Hematopoietic multipotent progenitor cell treated with erythropoietin and hydrocortisone succinate and interleukin-3 and kit ligand, for 8 days (in vitro differentiated cells): Measurements from ENCODE around the gene FBXL13.
A peak's percentile ranks its signal among the peaks of the same experiment; 100 is the strongest.
"Not testable (repeated sequence)": the region's sequence is repeated elsewhere in the genome, so short reads cannot be mapped to it uniquely, and the experiment has no call there.

ENCODE experiments used
- DNase-seq: peaks from one replicate; pipeline ENCODE4 v3.0.0-alpha.2; 2015

The FBXL13 gene

DNA sequence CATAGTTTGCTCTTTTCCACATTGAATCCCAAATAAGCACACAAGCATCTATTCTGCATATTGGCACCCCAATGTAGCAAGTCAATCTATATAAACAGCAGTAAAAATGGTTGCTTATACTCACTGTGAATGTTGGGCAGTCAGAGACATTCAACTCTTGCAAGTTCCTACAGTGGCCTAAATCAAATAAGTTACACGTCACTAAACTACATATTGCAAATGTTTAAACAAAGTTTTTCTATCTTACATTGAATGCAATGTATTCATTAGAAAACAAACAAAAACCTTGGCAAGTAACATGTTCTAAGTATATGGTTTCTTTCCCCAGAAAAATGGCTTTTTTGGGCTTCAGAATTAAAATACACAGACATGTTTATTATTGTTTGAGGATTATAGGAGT, 142.8 kb downstream of the FBXL13 start:
- no peak for DNase-seq

DNA sequence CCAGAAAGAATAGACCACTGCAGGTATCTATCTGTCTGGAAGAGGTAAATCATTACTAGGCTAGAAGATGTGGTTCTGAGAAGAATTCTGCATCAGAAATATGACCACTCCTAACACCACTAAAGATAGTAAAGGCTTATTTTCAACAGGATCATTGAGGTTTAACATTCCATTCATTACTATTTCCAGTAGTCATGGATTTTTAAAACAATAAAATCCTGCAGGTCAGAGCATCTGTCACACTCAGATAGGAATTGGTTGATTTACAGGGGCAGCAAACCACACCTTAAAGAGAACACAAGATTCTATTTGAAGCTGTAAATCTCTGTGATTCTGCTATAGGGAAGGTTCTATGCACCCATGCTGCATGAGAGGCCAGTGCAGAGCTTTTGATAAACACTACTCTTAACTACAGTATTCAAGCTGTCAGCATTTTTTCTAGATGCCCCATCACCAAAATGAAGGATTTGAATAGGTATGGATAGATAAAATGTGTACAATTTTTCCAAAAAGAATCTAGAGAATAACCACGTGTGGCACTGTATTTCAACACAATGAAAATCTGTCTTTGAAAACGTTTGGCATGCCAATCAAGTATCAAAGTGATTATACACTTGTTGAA, 147.2 kb downstream of the FBXL13 start:
- no peak for DNase-seq

DNA sequence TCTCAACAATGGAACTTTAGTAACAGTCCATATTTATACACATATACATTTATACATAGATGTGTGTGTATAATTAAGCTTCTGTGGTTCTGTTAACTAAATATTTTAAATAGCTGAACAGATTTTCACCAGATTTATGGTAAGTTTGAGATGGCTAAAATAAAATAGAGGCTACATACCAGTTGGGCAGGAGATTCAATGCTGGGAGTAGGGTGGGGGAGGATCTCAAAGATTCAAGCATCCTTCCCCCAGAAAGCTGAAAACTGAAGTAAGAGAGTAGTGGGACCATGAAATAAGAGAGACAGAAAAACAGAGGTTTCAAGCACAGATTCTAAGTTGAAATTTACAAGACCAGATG, 147.8 kb downstream of the FBXL13 start:
- DNase-seq = no peak

DNA sequence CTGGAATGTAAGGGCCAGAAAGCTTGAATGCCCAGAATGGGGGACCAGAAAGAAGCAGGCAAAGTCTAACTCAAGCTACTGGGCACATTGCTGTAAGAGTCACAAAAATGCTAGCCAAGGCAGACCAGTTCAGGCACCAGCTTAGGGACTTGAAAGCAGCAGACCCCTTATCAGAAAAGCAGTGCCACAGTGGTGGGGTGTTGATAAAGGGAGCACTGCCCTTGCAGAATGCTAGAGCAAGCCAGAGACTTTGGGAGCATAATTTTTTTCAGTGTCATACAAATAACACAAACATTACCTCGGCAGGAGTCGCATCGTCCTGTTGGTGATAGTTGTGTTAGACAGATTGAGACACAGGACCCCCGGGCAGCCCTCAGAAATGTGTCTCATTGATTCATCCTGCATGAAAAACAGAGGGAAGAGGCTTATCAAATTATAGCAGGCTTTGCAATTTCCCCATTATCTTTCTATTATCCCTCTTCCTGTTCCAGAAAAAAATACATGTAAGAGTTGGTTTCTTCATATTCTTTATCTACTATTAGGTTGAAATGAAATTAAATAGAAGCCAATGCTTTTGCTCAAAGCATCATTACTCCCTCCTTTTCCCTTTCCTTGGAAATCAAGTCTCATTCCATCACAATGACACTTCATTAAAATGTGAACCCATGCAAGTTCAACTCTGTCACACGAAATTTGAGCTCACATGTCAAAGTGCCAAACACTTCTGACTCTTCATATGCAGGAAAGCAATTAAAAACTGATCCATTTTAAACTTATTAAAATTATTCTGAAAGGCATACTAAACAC, 148.4 kb downstream of the FBXL13 start:
- DNase-seq = peak; percentile 97

DNA sequence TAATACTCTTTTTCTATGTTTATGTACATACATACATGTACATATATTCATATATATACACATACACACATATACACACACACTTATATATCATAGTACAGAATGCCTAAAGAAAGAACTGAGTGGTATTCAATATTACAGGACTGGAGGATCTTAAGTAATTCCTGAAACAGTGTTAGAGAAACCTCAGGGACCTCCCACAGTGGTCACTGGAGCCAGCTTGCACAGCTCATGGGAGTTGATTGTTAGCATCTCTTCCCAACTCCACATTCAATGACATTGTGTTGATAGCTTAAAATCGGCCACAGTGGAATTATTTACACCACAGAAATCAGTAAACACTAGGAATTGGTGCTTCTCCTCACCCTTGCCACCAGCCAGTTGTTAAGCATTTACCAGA, 155.8 kb downstream of the FBXL13 start:
- no peak for DNase-seq

DNA sequence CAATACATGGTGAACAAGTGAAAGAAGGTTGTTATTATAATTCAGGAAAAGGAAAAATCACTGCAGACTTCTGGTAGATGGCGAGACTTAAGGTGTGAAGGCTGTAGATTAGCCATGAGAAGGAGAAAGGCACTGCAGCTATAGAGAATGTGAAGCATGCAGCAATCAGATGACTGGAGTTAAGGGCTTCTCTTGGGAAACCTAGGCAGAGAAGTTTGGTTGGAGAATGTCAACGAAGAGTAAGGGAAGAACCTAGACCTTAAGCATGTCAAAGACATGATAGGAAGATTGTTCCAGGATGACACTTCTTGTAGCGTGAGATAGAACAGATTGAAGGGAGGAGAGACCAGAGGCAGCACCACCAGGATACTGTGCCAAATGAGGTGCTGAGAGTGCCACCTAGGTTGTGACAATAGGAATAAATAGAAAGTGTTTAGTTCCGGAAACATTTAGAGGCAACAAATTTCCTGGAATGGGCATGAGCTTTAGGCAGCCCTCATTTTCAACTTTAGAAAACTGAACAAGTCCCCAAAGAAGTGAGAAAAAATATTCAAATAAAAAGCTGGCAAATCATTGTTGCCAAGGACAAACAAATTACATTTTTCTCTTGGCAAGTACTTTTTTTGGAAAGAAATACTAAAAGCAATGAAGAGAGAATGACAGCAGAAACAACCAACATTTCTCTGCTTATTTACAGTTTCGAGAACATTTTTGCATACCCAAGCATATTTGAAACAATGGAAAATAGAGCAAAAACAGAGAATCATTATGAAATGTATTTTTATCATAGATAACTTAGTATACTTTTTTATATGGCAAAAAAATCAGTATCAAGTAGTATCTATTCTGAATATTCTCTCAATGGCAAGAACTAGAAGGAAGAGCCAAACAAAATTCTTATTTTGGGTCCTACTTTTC, 156.9 kb downstream of the FBXL13 start:
- peak; percentile 12 for DNase-seq

DNA sequence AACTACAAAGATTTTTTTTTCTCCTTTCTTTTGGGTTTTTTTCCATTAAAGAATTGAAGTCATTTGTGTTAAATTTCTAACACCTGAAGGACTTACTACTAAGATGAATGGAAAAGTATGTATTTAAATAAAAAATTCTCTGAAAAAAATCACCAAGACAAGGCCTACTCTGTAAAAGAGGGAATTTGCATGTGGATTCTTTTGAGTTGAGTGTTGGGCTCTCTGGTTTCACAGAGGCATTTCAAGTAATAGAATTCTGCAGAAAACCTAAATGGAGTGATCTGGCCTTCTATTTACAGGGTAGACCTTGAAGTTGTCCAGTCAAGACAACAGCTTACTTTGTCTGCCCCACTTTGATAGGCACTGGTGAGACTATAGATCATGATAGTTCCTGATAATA, 157.7 kb downstream of the FBXL13 start:
- DNase-seq = no peak

DNA sequence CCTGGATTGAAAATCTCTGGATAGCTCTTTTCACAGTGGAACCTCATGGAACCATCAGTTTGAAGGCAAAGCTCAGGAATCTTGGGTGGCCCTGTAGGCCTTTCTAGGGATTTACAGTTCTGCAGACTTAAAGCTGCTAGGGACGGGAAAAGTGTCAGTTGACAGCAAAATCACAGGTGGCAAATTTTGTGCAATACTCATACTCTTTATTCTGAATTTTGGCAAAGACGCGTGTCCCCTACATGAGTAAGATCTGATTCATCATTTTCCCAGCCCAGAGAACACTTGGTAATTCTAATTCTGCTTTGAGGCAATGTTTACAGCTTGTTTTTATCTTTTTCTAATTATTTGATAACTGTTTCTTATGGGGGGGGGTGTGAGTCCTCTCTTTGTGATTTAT, 158.2 kb downstream of the FBXL13 start:
- no peak for DNase-seq

DNA sequence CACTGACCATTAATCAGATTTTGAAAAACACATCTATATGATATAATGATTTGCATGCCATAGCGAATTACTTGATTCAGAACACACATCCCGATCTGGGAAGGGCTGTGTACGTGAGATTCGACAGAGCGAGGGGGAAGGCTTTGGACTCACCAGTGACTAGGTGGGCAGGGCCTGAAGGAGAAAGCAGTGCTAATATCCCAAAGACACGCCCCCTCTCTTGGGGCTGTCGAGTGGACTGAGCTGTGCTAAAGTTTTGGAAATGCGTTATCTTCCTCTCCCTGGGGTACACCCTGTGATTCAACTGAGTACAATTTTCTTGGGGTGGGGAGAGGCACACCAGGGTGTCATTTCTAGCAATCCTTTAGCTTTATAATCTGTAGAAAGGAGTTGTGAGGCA, 160.0 kb downstream of the FBXL13 start:
- DNase-seq = no peak

DNA sequence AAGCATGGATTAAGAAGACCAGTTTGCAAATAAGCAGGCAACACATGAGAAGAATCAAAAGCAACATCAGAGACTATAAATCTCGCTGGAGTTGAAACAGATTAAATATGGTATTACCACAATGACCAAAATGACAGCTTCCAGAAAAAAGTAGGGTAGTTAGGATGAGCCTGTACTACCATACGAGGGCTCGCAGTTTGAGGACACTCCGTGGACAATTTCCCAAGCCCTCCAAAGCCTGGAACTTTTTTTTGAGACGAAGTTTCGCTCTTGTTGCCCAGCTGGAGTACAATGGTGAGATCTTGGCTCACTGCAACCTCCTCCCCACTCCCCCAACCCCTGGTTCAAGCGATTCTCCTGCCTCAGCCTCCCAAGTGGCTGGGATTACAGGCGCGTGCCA, 160.8 kb downstream of the FBXL13 start:
- no peak for DNase-seq

DNA sequence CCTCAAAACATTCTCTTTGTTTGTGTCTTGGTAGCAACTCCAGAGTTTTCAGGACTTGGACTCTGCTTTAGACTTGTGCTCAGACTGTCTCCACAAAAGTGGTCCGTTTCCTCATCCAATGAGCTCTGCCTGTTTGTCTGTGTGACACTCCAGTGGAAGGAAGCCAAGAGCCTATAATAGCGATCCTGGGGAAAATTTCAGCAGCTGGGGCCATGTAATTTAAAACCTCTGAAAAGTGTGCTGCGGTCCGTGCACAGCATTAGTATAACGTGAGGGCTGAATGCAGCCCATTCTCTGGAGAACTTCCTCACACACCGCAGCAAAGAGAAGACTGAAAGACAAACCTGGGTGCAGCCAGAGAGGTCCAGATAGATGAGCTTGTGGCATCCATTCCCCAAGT, 161.9 kb downstream of the FBXL13 start, which contains the start of gene LRRC17:
Gene LRRC17 (plus strand): TSS at position 259 of the 400 bp plus-strand sequence. CDS start 20,914 bp downstream, outside the sequence.
- no peak for DNase-seq

DNA sequence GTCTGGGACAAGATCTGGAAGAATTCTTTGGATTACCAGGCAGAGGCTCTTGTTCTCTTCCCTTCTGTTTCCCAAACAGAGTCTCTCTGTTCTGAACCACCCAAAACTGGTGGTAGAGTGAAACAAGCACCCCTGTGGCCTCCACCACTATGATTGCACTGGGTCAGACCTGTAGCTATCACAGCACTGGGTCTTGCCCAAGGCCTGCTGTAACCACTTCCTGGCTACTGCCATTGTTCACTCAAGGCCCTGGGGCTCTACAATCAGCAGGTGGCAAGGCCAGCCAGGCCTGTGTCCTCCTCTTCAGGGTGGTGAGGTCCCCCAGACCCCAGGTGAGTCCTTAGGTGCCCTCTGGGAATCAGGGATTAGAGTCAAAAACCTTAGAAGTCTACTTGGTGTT, 165.9 kb downstream of the FBXL13 start:
- no peak for DNase-seq

DNA sequence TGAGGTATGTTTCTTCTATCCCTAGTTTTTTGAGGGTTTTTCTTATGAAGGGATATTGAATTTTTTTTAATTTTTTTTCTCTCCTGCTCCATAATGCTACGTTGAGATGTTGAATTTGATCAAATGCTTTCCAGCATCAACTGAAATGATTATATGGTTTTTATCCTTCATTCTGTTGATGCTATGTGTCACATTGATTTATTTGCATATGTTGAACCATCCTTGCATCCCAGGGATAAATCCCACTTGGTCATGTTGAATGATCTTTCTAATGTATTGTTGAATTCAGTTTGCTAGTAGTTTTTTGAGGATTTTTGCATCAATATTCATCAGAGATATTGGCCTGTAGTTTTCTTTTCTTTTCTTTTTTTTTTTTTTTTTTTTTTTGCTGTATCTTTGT, 171.0 kb downstream of the FBXL13 start:
- DNase-seq = not testable (repeated sequence)

DNA sequence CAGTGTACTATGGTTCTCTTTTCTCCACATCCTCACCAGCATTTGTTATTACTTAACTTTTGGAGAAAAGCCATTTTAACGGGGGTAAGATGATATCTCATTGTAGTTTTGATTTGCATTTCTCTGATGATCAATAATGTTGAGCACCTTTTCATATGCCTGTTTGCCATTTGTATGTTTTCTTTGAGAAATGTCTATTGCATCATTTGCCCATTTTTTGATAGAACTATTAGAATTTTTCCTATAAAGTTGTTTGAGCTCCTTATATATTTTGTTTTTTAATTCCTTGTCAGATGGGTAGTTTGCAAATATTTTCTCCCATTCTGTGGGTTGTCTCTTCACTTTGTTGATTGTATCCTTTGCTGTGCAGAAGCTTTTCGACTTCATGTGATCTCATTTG, 172.5 kb downstream of the FBXL13 start:
- not testable (repeated sequence) for DNase-seq

DNA sequence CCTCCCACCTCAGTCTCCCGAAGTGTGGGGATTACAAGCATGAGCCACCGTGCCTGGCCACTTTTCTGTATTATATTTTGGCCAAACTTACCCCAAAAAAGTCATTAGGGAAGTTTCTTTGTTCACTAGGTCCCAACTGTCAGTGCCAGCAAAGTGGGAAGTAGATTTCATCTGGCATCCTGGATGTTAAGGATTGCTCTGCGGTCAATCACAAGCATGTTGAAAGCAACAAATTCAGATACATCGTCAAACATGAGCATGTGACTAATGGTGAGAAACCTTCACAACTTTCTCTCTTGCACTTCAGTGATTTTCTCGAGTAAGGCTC, 176.1 kb downstream of the FBXL13 start:
- no peak for DNase-seq

DNA sequence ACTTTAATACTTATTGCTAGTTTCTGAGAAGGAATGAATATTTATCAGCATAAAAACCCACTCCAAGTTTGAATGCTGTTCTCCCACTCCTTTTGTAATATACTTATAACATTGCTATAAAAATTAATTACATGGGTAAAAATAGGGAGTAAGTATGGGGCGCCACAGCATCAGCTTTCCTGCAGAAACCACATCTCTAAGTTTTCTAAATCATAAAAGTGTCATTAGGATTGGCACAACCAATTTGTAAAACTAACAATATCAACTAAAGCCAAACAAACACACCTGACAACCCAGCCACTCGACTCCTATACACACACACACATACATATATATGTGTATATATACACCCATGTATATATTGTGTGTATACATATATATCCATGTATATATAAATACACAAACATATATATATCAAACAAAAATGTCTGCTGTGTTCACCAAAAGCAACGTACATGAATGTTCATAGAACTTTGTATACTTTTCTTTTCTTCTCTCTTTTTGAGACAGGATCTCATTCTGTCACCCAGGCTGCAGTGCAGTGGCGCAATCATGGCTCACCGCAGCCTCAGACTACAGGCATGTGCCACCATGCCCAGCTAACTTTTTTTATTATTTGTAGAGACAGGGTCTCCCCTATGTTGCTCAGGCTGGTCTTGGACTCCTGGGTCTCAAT, 176.6 kb downstream of the FBXL13 start:
- DNase-seq = no peak

DNA sequence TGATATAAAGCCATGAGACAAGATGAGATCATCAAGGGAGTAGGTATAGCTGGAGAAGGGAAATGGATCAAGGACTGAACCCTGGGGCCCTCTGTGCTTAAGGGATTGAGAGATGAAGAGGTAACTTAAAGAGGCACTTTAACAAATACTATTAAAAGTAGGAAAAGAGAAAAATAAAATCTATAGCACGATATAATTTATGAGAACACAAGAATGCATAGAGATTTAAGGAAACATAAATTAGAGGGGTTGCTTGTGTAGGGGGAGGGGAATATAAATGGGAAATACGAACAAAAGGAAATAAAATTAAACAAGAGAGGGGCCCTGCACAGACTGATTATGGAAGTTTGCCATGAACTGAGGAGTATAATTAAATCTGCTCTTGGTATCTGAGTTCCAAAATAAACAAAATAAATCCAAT, 177.4 kb downstream of the FBXL13 start:
- DNase-seq = no peak

DNA sequence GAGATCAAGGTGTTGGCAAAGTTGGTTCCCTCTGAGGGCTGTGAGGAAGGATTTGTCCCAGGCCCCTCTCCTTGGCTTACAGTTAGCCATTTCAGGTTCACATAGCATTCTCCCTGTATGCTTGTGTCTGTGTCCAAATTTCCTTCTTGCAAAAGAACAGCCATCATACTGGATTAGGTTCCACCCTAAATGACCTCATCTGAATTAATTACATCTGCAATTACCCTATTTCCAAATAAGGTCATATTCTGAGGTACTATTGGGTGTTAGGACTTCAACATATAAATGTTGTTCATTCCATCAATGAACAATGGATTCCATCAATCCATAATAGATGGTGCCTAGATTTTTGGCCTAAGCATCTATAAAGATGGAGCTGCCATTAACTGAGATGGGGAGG, 178.0 kb downstream of the FBXL13 start:
- DNase-seq = no peak

DNA sequence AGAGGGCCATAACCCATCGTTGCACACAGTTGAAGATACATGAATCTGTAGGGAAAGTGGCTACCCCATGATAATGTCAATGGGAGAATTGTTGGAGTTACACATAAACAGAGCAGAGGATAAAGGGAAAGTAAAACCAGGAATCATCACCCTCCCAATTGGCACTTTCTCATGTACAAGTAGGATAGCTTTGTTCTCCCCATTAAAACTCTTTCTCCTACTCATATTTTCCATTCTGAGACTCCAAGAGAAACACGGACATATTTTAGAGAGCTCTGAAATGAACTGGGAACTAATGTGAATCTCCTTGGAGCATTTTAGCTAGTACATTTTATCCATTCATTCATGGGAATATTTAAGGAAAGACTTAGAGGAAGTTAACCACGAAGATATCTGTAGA, 179.0 kb downstream of the FBXL13 start:
- DNase-seq = no peak

DNA sequence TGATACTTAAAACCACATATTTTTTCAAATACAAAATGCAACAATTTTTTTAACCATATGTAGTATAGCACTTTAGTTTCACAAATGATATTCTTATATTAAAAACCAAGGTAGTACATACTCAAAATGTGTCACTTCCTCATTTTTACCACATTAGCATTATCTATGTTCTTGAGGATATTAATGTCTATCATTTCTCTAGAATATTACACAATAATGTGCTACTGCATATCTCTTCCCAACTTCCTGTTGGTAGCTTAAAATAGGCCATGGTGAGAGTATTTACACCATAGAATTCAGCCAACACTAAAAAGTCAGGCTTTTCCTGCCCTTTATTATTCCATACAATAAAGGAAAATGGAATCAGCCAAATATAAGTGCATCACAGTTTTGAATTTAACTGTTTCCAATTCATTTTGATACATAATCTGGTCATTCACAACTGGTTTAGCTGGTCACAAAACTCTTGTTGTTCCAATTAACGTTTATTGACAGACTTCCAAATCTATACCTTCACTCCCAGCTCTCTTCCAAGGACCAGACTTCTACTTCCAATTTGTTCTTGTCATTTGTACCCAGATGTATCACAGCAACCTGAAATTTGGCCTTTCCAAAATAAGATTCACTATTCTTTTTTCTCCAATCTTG, 181.8 kb downstream of the FBXL13 start:
- DNase-seq = peak; percentile 40

DNA sequence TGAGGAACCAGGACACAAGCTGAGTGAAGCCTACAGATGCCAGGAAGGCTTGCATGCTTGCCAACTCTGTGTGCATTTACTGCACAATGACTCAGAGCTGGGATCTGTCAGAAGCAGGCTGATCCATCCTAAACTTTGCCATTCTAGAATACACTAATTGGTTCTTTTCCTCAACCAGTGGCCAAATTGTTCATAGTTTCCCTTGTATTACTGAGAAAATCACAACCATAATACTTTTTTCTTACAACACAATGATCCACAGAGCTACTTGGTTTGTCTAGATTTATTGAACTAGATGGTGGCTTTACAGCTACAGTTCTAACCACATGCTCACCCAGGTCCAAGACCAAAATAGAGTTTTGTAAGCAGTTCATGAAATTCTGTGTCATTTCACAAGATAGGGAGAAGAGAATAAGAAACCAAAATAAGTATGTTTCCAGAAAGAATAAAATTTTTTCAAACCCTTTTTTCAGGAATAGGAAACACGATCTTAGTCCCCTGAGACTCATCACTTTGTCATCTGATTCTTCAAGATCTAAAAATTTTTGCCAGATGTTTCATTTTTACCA, 182.8 kb downstream of the FBXL13 start:
- DNase-seq = no peak

DNA sequence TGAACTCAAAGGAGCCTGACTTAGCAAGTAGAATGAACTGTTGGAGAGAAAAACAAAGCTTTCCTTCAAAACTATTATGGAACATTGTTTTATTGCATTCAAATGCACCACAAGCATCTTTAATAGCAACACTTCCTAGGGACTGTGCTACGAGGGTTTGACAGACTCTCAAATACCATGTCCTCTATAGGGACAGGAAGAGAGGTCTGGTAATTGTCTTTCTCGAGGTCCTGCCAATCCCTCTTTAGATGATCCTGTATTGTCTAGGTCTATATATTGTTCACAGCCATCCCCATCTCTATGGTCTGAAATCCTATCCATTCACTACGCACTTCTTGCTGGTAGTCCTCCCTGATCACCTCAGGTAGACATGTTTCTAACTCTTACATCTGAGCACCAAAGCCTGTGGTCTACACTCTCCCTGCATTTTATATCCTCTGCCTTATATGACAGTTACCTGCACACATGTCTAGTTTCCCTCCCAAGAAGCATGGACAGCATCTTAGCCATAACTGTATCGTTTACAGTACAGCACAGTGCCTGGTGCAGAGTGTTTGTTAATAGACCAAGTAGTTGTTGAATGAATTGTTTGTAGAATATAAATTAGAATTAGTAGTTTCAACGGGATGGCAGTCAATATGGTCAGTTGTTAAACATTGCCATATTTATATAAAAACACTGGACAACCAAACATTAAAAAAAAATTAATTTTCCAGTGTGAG, 183.5 kb downstream of the FBXL13 start:
- no peak for DNase-seq
